HEK293T (cell line): ENCODE measurements around the gene TFAP2C.

Experiments used
- CTCF ChIA-PET: fragments of 350-600 bp; formaldehyde crosslinking; extraction: SDS; loops from one replicate; lab custom pipeline; 2021; ENCODE audit warnings: antibody characterized with exemption, inconsistent platforms; lab: Yijun Ruan, JAX
- POLR2A ChIA-PET: fragments of 350-600 bp; formaldehyde crosslinking; extraction: SDS; loops from one replicate; lab custom pipeline; 2020; ENCODE audit warnings: antibody characterized with exemption, inconsistent platforms; lab: Yijun Ruan, JAX
- DNase-seq: peaks from one replicate; pipeline ENCODE4 v3.0.0; 2012; ENCODE audit warnings: mixed read lengths; ENCODE audit errors: extremely low spot score
- ARNT ChIP-seq: fragments of 450-650 bp; IDR thresholded peaks from 2 replicates; pipeline ENCODE4 v1.6.1; 2017; ENCODE audit warnings: mild to moderate bottlenecking
- BHLHE40 ChIP-seq: fragments of 450-650 bp; IDR thresholded peaks from 2 replicates; pipeline ENCODE4 v1.6.1; 2016; ENCODE audit warnings: mild to moderate bottlenecking, moderate library complexity, borderline replicate concordance
- CTBP1 ChIP-seq: fragments of 450-650 bp; IDR thresholded peaks from 2 replicates; pipeline ENCODE4 v1.6.1; 2016; ENCODE audit warnings: borderline replicate concordance
- ELF4 ChIP-seq: fragments of 450-650 bp; IDR thresholded peaks from 2 replicates; pipeline ENCODE4 v1.6.1; 2017; ENCODE audit warnings: antibody characterized with exemption
- FOXA1 ChIP-seq: fragments of 450-650 bp; IDR thresholded peaks from 2 replicates; pipeline ENCODE4 v1.6.1; 2016; ENCODE audit warnings: mild to moderate bottlenecking
- FOXK2 ChIP-seq: fragments of 450-650 bp; IDR thresholded peaks from 2 replicates; pipeline ENCODE4 v1.6.1; 2016; ENCODE audit warnings: mild to moderate bottlenecking
- FOXM1 ChIP-seq: fragments of 450-650 bp; IDR thresholded peaks from 2 replicates; pipeline ENCODE4 v1.6.1; 2017; ENCODE audit warnings: mild to moderate bottlenecking, borderline replicate concordance
- HDGF ChIP-seq: fragments of 450-650 bp; IDR thresholded peaks from 2 replicates; pipeline ENCODE4 v1.6.1; 2017; ENCODE audit warnings: antibody characterized with exemption, borderline replicate concordance
- L3MBTL2 ChIP-seq: fragments of 450-650 bp; conservative IDR thresholded peaks from 2 replicates; pipeline ENCODE4 v1.6.1; 2016; ENCODE audit warnings: mild to moderate bottlenecking
- LEF1 ChIP-seq: fragments of 450-650 bp; IDR thresholded peaks from 2 replicates; pipeline ENCODE4 v1.6.1; 2017; ENCODE audit warnings: mild to moderate bottlenecking, borderline replicate concordance
- NFRKB ChIP-seq: fragments of 450-650 bp; IDR thresholded peaks from 2 replicates; pipeline ENCODE4 v1.6.1; 2016; ENCODE audit warnings: mild to moderate bottlenecking, moderate library complexity
- PKNOX1 ChIP-seq: fragments of 450-650 bp; IDR thresholded peaks from 2 replicates; pipeline ENCODE4 v1.6.1; 2016
- SP1 ChIP-seq: fragments of 450-650 bp; IDR thresholded peaks from 2 replicates; pipeline ENCODE4 v1.6.1; 2017
- SUZ12 ChIP-seq: fragments of 450-650 bp; IDR thresholded peaks from 2 replicates; pipeline ENCODE4 v1.6.1; 2016; ENCODE audit warnings: mild to moderate bottlenecking
- TARDBP ChIP-seq: fragments of 450-650 bp; IDR thresholded peaks from 2 replicates; pipeline ENCODE4 v1.6.1; 2016
- ZNF384 ChIP-seq: fragments of 450-650 bp; IDR thresholded peaks from 2 replicates; pipeline ENCODE4 v1.6.1; 2016

TFAP2C gene

GRCh38 chr20:56624786-56625681 is 4.1 kb upstream of the TFAP2C start:
- CTCF ChIA-PET, result no interaction called here

GRCh38 chr20:56625837-56626236 is 3.3 kb upstream of the TFAP2C start:
- DNase-seq, result no peak
- no peak for TF ChIP-seq HDGF
- no peak for TF ChIP-seq ELF4
- TF ChIP-seq CTBP1, result no peak
- no peak for TF ChIP-seq ZNF384
- TF ChIP-seq TARDBP, result no peak
- TF ChIP-seq ARNT, result no peak
- ChIA-PET CTCF (no interaction called here), POLR2A (no interaction called here)

More at GRCh38 chr20:56624786-56625681, 4.1 kb upstream of the TFAP2C start:
- TF ChIP-seq CTBP1 (no peak), LEF1 (no peak), SP1 (no peak), HDGF (no peak), SUZ12 (no peak), FOXM1 (no peak), NFRKB (no peak), FOXA1 (no peak), ARNT (no peak), TARDBP (no peak), ELF4 (no peak), L3MBTL2 (no peak), BHLHE40 (no peak), PKNOX1 (no peak), ZNF384 (no peak), FOXK2 (no peak)
- POLR2A ChIA-PET, result no interaction called here
- no peak for DNase-seq

- POLR2A ChIA-PET, result no interaction called here
- no peak for DNase-seq
- CTCF ChIA-PET, result no interaction called here
- TF ChIP-seq PKNOX1, result no peak
- no peak for TF ChIP-seq ARNT
- no peak for TF ChIP-seq FOXA1
- TF ChIP-seq TARDBP, result no peak
- TF ChIP-seq ZNF384, result no peak
- TF ChIP-seq LEF1, result no peak
- no peak for TF ChIP-seq L3MBTL2
- no peak for TF ChIP-seq BHLHE40
- no peak for TF ChIP-seq FOXM1
- no peak for TF ChIP-seq FOXK2
Measured at GRCh38 chr20:56626367-56627121, 2.6 kb upstream of the TFAP2C start.

- no peak for TF ChIP-seq L3MBTL2
- no peak for TF ChIP-seq TARDBP
- ChIA-PET POLR2A (no interaction called here), CTCF (no interaction called here)
- no peak for DNase-seq
Measured at GRCh38 chr20:56627122-56628014, 1.7 kb upstream of the TFAP2C start.

GRCh38 chr20:56628015-56628872 is 862 bp upstream of the TFAP2C start:
- CTCF ChIA-PET, result interaction anchor here (1.7 kb wide), 1 partner anchor 17 kb away, joined by 6 read pairs; no protein-coding TSS in a partner anchor
- no peak for DNase-seq
- no peak for TF ChIP-seq HDGF
- TF ChIP-seq NFRKB, result no peak
- no peak for TF ChIP-seq FOXK2
- no peak for TF ChIP-seq ARNT
- TF ChIP-seq ZNF384, result no peak
- no peak for TF ChIP-seq BHLHE40
- TF ChIP-seq SP1, result no peak
- TF ChIP-seq L3MBTL2, result no peak
- no peak for TF ChIP-seq FOXM1
- no peak for TF ChIP-seq FOXA1
- no peak for TF ChIP-seq ELF4
- no peak for TF ChIP-seq LEF1
- TF ChIP-seq SUZ12, result no peak
- TF ChIP-seq PKNOX1, result no peak
- POLR2A ChIA-PET, result no interaction called here
